Activated naive CD4-positive, alpha-beta T cell treated with anti-CD3 and anti-CD28 coated beads, Interleukin-2, amount 50 U/mL, for 72 hours (primary cell): ENCODE measurements around the gene ZMIZ1. TPM values are rescaled to one million over a fixed set of nuclear protein-coding genes. Genes with fewer than 3 reads are reported as not detected.
"Not testable (repeated sequence)": the region's sequence is repeated elsewhere in the genome, so short reads cannot be mapped to it uniquely, and the experiment has no call there.

Experiments
- ATAC-seq, 2 donors: fragments of 150-1000 bp; cut with Tn5 transposase; 2 replicates each; pipeline ENCODE4 v1.10.0; 2021; ENCODE audit warnings: mild to moderate bottlenecking in 2 of 2, moderate library complexity in 2 of 2
- DNase-seq, 2 donors: peaks; one replicate each; pipeline ENCODE4 v3.0.0; 2021 to 2022; ENCODE audit warnings: low spot score in 2 of 2
- H3K27ac Mint-ChIP-seq, 2 donors: one replicate each; pipeline ENCODE4 v1.8.0; 2022; ENCODE audit warnings: mild to moderate bottlenecking in 2 of 2, mixed read lengths in 2 of 2
- H3K36me3 Mint-ChIP-seq, 2 donors: one replicate each; pipeline ENCODE4 v1.8.0; 2022; ENCODE audit warnings: mixed read lengths in 2 of 2
- H3K9me3 Mint-ChIP-seq, 2 donors: one replicate each; pipeline ENCODE4 v1.8.0; 2022; ENCODE audit warnings: mixed read lengths in 2 of 2
- total RNA-seq, 2 donors: library from RNA; stranded (reverse); gene quantifications; one replicate each; pipeline ENCODE4 v1.2.3, GENCODE V29; 2022

The ZMIZ1 gene
- total RNA-seq, 2 donors from 2014 or later: 16.1 to 42.7 TPM

DNA sequence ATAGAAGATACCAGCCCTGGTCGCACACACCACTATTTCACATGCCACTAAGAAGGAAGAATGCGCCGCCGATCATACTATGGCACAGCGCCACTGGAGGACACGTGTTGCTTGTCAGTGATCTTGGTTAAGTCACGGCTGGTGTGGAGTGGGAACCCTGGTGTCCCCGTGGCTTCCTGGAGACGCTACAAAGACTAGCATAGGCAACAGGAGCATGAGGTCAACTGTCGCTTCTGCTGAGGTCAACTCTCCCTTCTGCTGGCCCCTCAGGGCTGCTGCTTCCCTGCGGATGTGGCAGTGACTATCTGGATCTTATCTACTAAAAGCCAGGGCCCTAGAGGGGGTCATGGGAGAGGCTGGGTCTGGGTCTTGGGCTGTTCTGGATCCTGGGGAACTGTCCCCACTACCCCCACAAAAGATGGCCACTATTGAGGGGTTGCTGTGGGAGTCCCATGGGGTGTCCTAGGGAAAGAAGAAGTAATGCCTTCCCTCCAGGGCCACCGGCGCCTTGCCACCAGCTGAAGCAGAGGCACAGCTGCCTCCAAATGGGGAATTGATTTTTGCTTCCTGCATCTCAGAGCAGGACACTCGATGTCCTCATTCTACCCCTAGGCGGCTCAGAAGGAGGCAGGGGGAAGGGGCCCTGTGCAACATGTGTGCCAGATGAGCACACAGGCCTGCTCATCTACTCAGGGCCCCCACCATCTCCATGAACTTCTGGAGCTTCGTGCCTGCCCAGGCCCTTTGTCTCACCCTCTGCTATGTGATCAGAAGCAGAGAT, 201.9 kb downstream of the ZMIZ1 start:
- no peak for ATAC-seq
- no peaks in the 10 kb centered on the region for H3K9me3 Mint-ChIP-seq
- DNase-seq: no peak
- H3K36me3 Mint-ChIP-seq: no peaks in the 10 kb centered on the region
- peak overlapping the region in 1 of 2 donors; percentile 38 for H3K27ac Mint-ChIP-seq

GRCh38 chr10:79272353-79272752, 203.6 kb downstream of the ZMIZ1 start:
- ATAC-seq (no peak), DNase-seq (no peak)
- peak overlapping the region in 1 of 2 donors; percentile 66 for H3K27ac Mint-ChIP-seq
- H3K36me3 Mint-ChIP-seq: peaks cover 0 to 7% of the 10 kb centered on the region in 2 donors
- no peaks in the 10 kb centered on the region for H3K9me3 Mint-ChIP-seq

DNA sequence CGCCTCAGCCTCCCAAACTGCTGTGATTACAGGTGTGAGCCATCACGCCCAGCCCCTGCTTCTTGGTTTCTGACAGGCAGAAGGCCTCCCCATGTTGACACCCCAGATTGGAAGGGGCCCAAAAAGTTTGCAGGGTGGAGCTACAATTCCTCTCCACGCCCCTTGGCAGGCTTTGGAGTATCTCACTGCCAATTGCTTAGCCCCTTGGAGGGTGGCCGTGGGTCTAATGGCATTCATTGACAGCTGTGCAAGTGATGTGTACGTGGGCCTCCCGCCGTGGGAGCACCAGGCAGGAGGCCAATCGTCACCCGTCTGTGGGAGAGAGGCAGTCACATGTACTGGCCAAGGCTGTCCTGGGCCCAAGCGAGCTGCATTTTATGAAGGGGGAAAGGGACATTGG, 204.8 kb downstream of the ZMIZ1 start:
- Mint-ChIP-seq H3K27ac (no peak overlapping the region), H3K36me3 (peaks cover 7 to 12% of the 10 kb centered on the region in 2 donors), H3K9me3 (no peaks in the 10 kb centered on the region)
- no peak for DNase-seq
- ATAC-seq: no peak

DNA sequence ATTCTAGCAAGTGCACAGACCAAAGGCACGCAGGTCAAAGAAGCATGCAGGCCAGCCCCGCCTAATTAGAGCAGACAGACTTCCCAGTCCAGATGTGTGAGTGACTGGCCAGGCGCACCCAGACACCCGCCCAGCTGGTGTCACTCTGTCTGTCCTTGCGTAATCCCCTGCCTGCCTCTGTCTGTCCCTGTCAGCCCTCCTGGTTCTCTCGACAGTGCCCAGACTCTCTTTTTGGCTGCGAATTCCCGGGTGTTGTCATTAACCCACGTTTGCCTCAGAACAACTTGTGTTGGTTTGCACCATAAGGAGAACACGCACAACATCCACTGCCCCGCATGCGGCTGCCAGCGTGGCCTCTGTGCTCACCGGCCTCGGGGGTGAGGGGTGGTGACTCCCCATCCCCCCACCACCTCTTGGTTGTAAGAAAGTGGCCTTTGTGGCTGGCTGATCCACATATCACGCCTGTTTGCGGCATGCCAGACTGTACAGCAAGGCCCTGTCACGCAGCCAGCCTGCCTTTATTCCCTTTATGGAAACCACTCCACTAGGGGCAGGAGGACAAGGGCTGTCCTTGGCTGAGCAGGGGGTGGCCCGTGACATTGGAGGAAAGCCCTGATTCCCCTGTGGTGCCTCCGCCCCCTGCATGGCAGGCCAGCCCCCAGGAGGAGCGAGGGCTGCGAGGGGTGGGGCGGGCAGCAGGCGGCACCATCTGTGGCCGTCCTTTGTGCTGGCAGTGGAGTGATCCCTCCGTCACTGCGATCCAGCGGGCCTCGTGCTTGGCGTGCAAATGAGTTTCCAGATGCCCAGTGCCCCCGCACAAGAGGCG, 205.7 kb downstream of the ZMIZ1 start:
- H3K36me3 Mint-ChIP-seq: peaks cover 7 to 12% of the 10 kb centered on the region in 2 donors
- no peaks in the 10 kb centered on the region for H3K9me3 Mint-ChIP-seq
- no peak overlapping the region for H3K27ac Mint-ChIP-seq
- no peak for DNase-seq
- ATAC-seq: no peak

DNA sequence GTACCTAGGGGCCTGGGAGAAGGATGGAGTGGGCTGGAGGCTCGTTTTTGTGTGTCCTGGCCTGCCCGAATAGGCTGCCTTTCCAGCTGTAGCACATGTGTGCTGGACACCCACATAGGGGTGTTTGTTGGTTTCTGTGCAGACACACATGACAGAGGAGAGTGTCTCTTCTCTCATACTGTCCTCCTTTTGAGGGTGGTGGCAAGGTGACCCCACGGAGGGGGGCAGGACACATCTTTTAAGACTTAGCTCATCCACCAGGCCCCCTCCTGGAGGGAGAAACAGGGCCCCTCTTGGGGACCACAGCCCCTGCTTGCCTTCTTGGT, 206.3 kb downstream of the ZMIZ1 start:
- Mint-ChIP-seq H3K9me3 (no peaks in the 10 kb centered on the region), H3K36me3 (peaks cover 7 to 12% of the 10 kb centered on the region in 2 donors), H3K27ac (no peak overlapping the region)
- no peak for ATAC-seq
- no peak for DNase-seq

DNA sequence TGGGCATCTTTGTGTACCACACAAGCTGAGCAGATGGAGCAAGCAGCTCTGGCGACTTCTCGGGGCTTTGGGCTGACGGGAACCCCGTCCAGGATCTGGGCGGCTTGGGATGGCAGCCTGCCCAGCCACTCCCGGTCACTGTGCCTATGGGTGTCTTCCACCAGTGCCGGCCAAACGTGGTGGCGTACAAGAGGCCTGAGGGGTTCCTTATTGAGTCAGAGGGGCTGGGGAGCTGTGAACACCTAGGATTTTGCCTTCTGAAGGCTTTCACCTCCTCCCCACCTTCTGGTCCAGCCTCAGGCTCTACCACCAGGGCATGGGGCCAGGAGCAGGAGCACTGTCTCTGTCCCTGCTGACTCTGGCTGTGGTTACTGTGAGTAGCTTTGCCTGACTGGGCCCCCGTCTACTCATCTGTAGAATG, 206.7 kb downstream of the ZMIZ1 start:
- peaks cover 9 to 12% of the 10 kb centered on the region in 2 donors for H3K36me3 Mint-ChIP-seq
- DNase-seq: no peak
- ATAC-seq: no peak
- no peaks in the 10 kb centered on the region for H3K9me3 Mint-ChIP-seq
- no peak overlapping the region for H3K27ac Mint-ChIP-seq

GRCh38 chr10:79277579-79278269, 209.0 kb downstream of the ZMIZ1 start:
- no peak overlapping the region for H3K27ac Mint-ChIP-seq
- H3K9me3 Mint-ChIP-seq: no peaks in the 10 kb centered on the region
- no peak for ATAC-seq
- peaks cover 12 to 13% of the 10 kb centered on the region in 2 donors for H3K36me3 Mint-ChIP-seq
- no peak for DNase-seq

GRCh38 chr10:79279047-79279446, 210.3 kb downstream of the ZMIZ1 start:
- H3K27ac Mint-ChIP-seq, DNase-seq, ATAC-seq, H3K9me3 Mint-ChIP-seq: not testable (repeated sequence)
- H3K36me3 Mint-ChIP-seq: peaks cover 12 to 13% of the 10 kb centered on the region in 2 donors

DNA sequence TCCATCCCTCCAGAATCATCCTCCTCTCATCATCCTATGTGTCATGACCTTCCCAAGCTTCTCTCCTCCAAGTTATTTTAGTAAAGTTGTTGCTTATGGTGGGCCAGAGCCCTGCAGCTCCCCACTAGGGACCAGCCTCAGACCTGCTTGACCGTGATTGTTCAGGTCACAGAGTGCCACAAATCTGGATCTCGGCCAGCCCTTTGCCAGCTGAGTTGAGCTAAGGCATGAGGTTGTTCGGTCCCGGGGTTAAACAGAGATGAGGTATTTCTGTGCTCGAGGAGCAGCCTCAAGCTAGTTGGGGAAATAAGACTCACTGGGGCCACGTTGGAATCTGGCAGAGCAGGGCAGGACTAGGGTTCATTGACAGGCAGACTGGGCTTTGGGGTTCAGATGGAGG, 212.2 kb downstream of the ZMIZ1 start:
- Mint-ChIP-seq H3K9me3 (no peaks in the 10 kb centered on the region), H3K27ac (peak overlapping the region in 1 of 2 donors; percentile 86), H3K36me3 (peaks cover 12 to 13% of the 10 kb centered on the region in 2 donors)
- ATAC-seq (no peak), DNase-seq (no peak)

- Mint-ChIP-seq H3K9me3 (no peaks in the 10 kb centered on the region), H3K27ac (no peak overlapping the region), H3K36me3 (peaks cover 5 to 13% of the 10 kb centered on the region in 2 donors)
- ATAC-seq (no peak), DNase-seq (no peak)
Measured at GRCh38 chr10:79282388-79282787, 213.6 kb downstream of the ZMIZ1 start.

DNA sequence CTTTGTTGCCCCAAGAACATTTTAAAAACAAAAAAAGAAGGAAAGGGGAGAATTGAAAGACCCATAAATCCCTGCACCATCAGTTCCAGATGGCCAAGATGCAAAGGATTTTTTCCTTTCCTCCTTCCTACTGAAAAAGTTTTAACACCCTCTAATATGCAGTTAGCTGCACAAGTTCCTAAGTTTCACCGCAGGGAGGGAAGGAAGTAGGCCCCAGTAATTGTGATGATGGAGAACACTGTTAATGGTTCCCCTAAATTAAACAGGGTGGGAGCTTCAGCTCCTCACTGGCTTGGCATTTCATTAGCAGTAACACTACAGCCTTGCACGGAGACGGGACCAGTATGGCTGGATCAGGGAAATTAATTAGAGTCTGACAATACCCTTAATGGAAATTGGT, 214.8 kb downstream of the ZMIZ1 start:
- Mint-ChIP-seq H3K27ac (no peak overlapping the region), H3K36me3 (peaks cover 0 to 6% of the 10 kb centered on the region in 2 donors)

DNA sequence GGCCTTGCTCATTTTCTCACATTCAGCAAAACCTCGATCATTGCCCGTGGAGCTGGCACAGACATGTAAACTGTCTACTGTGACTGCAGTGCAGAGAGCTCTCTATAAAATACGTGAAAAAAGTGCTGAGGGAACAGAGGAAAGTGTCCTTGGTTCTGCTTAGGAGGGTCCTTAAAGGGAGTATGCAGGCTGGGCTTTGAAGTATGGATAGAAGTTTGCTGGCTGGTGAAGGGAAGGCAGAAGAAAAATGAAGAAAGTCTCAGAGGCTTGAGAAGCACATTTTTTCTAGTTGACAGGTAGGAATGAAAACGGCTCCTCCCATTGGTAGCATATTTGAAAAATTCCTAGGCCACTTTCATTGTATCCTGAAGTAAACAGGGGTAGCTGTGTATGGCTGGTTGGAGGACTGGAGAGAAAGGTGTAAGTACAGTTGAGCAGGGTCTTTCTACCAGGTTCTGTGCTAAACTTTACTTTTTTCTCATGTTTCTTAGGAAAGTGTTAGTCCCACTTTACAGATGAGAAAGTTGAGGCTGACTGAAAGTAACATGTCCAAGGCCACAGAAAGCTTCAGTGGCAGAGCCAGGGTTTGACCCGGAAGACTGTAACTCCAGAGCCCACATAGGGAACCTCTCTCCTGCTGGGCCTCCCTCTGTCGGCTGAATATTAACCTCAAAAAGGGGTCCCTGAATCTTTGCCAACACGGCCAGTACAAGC, 215.5 kb downstream of the ZMIZ1 start:
- ATAC-seq: no peak
- H3K36me3 Mint-ChIP-seq: peaks cover 0 to 6% of the 10 kb centered on the region in 2 donors
- H3K27ac Mint-ChIP-seq: peak overlapping the region in 1 of 2 donors; percentile 85
- no peak for DNase-seq
- H3K9me3 Mint-ChIP-seq: no peaks in the 10 kb centered on the region

More for the DNA sequence above, 214.8 kb downstream of the ZMIZ1 start:
- DNase-seq (no peak), ATAC-seq (no peak)
- H3K9me3 Mint-ChIP-seq: no peaks in the 10 kb centered on the region

GRCh38 chr10:79285315-79286197, 216.8 kb downstream of the ZMIZ1 start:
- ATAC-seq (peak; percentile 75 to 82), DNase-seq (peak; percentile 59 to 72)
- Mint-ChIP-seq H3K36me3 (peaks cover 0 to 3% of the 10 kb centered on the region in 2 donors), H3K27ac (peak overlapping the region; percentile 85 to 96), H3K9me3 (no peaks in the 10 kb centered on the region)

- H3K36me3 Mint-ChIP-seq: no peaks in the 10 kb centered on the region
- H3K9me3 Mint-ChIP-seq: no peaks in the 10 kb centered on the region
- ATAC-seq (peak; percentile 83 to 93), DNase-seq (peak; percentile 80 to 88)
- H3K27ac Mint-ChIP-seq: peak overlapping the region; percentile 85 to 96
Measured at GRCh38 chr10:79286318-79286951, 217.7 kb downstream of the ZMIZ1 start.
